Stomach (tissue), 4 donors: ENCODE results near the gene GPR152.

ENCODE experiments used
- POLR2A ChIP-seq, 4 donors: fragments of 450-650 bp; IDR thresholded peaks; one replicate each; pipeline ENCODE4 v1.6.1; 2016; ENCODE audit warnings: antibody characterized with exemption in 4 of 4, control low read depth in 2 of 4, mild to moderate bottlenecking in 1 of 4, moderate library complexity in 1 of 4
- TF ChIP-seq, protein P1 (sequence below), 7 experiments: fragments of 450-650 bp in 4 of 7; fragments of 200-600 bp in 3 of 7; sonication (generic) in 3 of 7; IDR thresholded peaks; one replicate each; pipeline ENCODE4 v1.5.1; 2016 to 2019; ENCODE audit warnings: antibody characterized with exemption in 7 of 7, control low read depth in 2 of 7, mild to moderate bottlenecking in 1 of 7

DNA sequence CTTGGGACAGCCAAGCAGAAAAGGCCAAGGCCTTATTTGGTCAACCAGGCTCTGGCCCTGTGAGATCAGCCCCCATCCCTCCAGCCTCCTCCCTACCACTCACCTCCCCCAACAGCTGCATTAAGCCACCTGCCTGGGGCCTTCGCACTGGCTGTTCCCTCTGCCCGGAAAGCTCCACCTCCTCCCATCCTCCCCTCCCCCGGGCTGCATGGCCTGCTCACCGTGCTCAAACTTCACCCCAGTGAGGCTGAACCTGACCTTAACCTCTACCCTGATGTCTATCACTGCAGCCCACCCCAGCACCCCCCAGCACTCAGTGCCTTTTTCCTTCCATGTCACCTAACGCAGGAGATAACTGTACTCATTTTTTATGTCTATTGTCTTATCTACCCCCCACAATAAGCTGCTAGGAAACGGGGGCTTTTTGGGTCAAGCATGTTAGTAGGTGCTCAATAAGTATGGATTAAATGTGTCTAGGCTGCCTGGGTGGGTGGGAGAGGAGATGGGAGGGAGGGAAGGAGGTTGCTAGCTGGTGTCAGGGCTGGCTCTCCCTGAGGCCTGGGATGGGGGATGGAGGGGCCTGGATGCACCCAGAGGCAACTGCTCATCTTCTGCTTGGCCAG, 16.0 kb downstream of the GPR152 start:
- no peak for TF ChIP-seq POLR2A (IDR thresholded peaks at IDR 0.05)
- TF ChIP-seq, protein P1, sequence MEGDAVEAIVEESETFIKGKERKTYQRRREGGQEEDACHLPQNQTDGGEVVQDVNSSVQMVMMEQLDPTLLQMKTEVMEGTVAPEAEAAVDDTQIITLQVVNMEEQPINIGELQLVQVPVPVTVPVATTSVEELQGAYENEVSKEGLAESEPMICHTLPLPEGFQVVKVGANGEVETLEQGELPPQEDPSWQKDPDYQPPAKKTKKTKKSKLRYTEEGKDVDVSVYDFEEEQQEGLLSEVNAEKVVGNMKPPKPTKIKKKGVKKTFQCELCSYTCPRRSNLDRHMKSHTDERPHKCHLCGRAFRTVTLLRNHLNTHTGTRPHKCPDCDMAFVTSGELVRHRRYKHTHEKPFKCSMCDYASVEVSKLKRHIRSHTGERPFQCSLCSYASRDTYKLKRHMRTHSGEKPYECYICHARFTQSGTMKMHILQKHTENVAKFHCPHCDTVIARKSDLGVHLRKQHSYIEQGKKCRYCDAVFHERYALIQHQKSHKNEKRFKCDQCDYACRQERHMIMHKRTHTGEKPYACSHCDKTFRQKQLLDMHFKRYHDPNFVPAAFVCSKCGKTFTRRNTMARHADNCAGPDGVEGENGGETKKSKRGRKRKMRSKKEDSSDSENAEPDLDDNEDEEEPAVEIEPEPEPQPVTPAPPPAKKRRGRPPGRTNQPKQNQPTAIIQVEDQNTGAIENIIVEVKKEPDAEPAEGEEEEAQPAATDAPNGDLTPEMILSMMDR (IDR thresholded peaks at IDR 0.05): no peak
